Measurements from ENCODE around the gene HOXD13. TPM values are rescaled to one million over a fixed set of nuclear protein-coding genes. Genes with fewer than 3 reads are reported as not detected.

HOXD13 gene
- total RNA-seq, 6 experiments from 2014 or later = 1.2 to 1.7 (median 1.5) TPM

GRCh38 chr2:176098366-176099158 lies 6.0 kb downstream of the HOXD13 start:
- Mint-ChIP-seq H3K9me3 (no peaks in the 10 kb centered on the region), H3K4me3 (peak overlapping the region; percentile 85), H3K27me3 (ENCODE audit: insufficient read depth) (peaks cover 20% of the 10 kb centered on the region), H3K4me1 (ENCODE audit: low read depth) (peaks cover 30% of the 10 kb centered on the region), H3K27ac (no peak overlapping the region), H3K36me3 (ENCODE audit: low read depth) (peaks cover 6% of the 10 kb centered on the region; the same call in 1 of the 2 replicates)
- no peak for TF ChIP-seq CTCF (IDR thresholded peaks at IDR 0.05)
- no peak for DNase-seq

DNA sequence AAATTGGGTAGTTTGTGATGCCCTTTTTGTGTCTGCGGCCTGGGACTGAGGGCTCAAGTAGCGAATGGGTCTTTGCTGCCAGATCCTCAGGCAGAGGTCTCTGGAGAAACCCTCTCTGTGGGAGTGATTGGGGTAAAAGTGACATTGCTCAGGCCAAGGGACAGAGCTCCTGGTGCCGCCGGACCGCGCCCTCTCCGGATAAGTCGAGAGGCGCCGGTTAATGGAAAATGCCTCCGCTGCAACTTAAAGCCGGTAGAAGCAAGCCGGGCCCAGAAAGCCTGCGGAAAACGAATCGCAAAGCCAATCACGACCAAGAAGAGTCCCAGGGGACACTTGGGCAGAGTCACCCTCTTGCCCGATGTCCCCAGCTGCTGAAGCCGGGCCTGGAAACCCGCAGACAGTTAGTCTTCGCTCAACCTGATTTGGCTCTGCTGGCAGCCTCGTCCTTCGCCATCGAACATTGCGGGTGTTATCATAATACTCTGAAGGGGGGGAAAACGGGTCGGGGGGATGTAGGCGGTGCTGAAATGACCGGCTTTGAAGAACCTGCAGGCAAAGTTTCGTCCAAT lies 6.7 kb downstream of the HOXD13 start:
- H3K4me1 Mint-ChIP-seq (ENCODE audit: low read depth) = peaks cover 31% of the 10 kb centered on the region
- H3K27me3 Mint-ChIP-seq (ENCODE audit: insufficient read depth) = peaks cover 13% of the 10 kb centered on the region
- no peak for TF ChIP-seq CTCF (IDR thresholded peaks at IDR 0.05)
- H3K36me3 Mint-ChIP-seq (ENCODE audit: low read depth) = no peaks in the 10 kb centered on the region
- no peak for DNase-seq
- H3K27ac Mint-ChIP-seq = no peak overlapping the region
- H3K4me3 Mint-ChIP-seq = no peak overlapping the region
- no peaks in the 10 kb centered on the region for H3K9me3 Mint-ChIP-seq

DNA sequence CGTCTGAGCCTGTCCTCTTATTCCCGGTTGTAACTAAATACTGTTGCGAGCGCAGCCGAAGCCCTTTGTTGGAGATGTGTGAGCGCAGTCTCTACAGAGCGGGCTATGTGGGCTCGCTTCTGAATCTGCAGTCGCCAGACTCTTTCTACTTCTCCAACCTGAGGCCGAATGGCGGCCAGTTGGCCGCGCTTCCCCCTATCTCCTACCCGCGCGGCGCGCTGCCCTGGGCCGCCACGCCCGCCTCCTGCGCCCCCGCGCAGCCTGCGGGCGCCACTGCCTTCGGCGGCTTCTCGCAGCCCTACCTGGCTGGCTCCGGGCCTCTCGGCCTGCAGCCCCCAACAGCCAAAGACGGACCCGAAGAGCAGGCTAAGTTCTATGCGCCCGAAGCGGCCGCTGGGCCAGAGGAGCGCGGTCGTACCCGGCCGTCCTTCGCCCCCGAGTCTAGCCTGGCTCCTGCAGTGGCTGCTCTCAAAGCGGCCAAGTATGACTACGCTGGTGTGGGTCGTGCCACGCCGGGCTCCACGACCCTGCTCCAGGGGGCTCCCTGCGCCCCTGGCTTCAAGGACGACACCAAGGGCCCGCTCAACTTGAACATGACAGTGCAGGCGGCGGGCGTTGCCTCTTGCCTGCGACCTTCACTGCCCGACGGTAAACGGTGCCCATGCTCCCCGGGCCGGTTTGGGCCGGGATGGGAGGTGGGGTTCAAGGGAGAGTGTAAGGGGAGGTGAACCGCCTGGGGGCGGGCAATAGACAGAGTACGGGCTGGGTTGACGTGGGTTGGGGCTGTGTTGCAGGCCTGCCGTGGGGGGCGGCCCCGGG lies 7.4 kb downstream of the HOXD13 start, which contains the start of gene HOXD12:
Gene HOXD12, plus strand, starts transcription at position 68 of the 819 bp plus-strand sequence. Its CDS starts 7 bp downstream, at position 75.
- no peak for TF ChIP-seq CTCF (IDR thresholded peaks at IDR 0.05)
- peaks cover 13% of the 10 kb centered on the region for H3K27me3 Mint-ChIP-seq (ENCODE audit: insufficient read depth)
- DNase-seq = no peak
- no peaks in the 10 kb centered on the region for H3K9me3 Mint-ChIP-seq
- peak within 1 kb of the TSS; percentile 85; the same call in 1 of the 2 replicates for H3K4me3 Mint-ChIP-seq
- no peaks in the 10 kb centered on the region for H3K36me3 Mint-ChIP-seq (ENCODE audit: low read depth)
- peaks cover 34% of the 10 kb centered on the region for H3K4me1 Mint-ChIP-seq (ENCODE audit: low read depth)
- no peak within 1 kb of the TSS for H3K27ac Mint-ChIP-seq

DNA sequence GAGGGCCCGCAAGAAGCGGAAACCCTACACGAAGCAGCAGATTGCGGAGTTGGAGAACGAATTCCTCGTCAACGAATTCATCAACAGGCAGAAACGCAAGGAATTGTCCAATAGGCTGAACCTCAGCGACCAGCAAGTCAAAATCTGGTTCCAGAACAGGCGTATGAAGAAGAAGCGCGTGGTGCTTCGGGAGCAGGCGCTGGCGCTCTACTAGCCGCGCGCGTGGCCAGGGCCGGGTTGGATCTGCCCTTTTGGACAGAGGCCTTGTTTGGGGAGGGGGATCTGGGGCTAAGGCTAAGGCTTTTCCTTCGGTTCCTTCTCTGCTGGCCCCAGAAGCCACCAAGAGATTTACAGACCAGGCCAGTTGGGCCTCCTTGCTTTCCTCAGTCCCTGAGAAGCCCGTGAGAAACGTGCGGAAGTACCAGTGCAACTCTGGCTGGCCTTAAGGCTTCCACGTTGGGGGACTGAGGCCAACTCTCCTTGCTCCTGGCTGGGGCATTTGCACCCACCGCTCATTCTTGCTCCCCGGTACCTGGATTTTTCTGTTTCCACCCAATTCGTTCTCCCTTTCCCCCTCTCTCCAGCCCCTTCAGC lies 8.1 kb downstream of the HOXD13 start:
- Mint-ChIP-seq H3K4me1 (ENCODE audit: low read depth) (peaks cover 40% of the 10 kb centered on the region), H3K4me3 (no peak overlapping the region), H3K36me3 (ENCODE audit: low read depth) (no peaks in the 10 kb centered on the region), H3K9me3 (no peaks in the 10 kb centered on the region), H3K27ac (no peak overlapping the region), H3K27me3 (ENCODE audit: insufficient read depth) (peaks cover 16% of the 10 kb centered on the region)
- TF ChIP-seq CTCF (IDR thresholded peaks at IDR 0.05) = no peak
- DNase-seq = no peak

DNA sequence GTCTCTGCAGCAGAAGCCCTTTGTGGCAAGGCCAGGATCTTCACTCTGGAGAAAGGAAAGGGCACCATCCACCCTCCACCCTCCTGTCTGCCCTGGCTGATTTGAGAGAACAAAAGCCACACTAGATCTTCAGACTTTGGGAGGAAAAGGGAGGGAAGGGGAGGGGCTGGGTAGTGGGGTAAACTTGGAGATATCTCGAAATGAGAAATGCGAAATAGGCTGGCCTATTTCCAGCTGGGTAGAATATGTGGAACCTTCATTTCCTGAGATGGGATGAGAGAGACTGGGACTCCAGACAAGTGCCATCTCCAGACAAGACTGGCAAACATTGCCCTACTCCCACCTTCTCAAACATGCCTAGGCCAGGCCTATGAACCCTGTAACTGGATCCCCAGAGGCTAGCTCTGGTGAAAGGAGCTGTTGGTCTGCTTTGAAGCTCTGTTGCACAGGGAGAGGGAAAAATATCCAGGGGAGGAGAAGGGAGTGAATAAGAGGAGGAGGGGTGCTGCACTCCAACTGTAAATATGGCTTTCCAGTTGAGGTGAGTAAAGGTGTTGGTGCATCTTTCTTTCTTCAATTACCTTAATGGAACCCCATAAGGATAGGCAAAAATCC lies 8.8 kb downstream of the HOXD13 start:
- Mint-ChIP-seq H3K9me3 (no peaks in the 10 kb centered on the region), H3K36me3 (ENCODE audit: low read depth) (no peaks in the 10 kb centered on the region), H3K27ac (no peak overlapping the region), H3K4me3 (no peak overlapping the region), H3K27me3 (ENCODE audit: insufficient read depth) (peaks cover 19% of the 10 kb centered on the region), H3K4me1 (ENCODE audit: low read depth) (peaks cover 43% of the 10 kb centered on the region)
- no peak for TF ChIP-seq CTCF (IDR thresholded peaks at IDR 0.05)
- no peak for DNase-seq
